Astrocyte (in vitro differentiated cells and primary cell): ENCODE results near the gene STYXL2. TPM values are rescaled to one million over a fixed set of nuclear protein-coding genes. Genes with fewer than 3 reads are reported as not detected.

ENCODE experiments used
- DNase-seq: peaks from one replicate; pipeline ENCODE4 v3.0.0-alpha.2; 2010; ENCODE audit warnings: low read depth
- FAIRE-seq: peaks from 2 replicates; lab custom pipeline; 2011; peaks lifted over from hg19 to GRCh38; lab: Jason Lieb, UNC
- H2AFZ ChIP-seq: 2 replicates; pipeline ENCODE4 v1.6.0; 2012; ENCODE audit warnings: low read depth, low read length, inconsistent platforms
- H3K27ac ChIP-seq: 2 replicates; pipeline ENCODE4 v1.5.1; 2011; ENCODE audit warnings: low read depth, low read length, inconsistent platforms
- H3K27me3 ChIP-seq: 2 replicates; pipeline ENCODE4 v1.6.0; 2011; ENCODE audit warnings: low read length, inconsistent platforms; ENCODE audit not compliant: insufficient read depth
- H3K36me3 ChIP-seq: 2 replicates; pipeline ENCODE4 v1.5.1; 2011; ENCODE audit warnings: low read length, inconsistent platforms; ENCODE audit not compliant: insufficient read depth
- H3K4me1 ChIP-seq: 2 replicates; pipeline ENCODE4 v1.5.1; 2011; ENCODE audit warnings: low read length, inconsistent platforms; ENCODE audit not compliant: insufficient read depth
- H3K4me2 ChIP-seq: 2 replicates; pipeline ENCODE4 v1.6.0; 2012; ENCODE audit warnings: low read length, inconsistent platforms
- H3K4me3 ChIP-seq: 2 replicates; pipeline ENCODE4 v1.5.1; 2011; ENCODE audit warnings: low read depth, mild to moderate bottlenecking, low read length, inconsistent platforms; ENCODE audit not compliant: insufficient read depth
- H3K79me2 ChIP-seq: 2 replicates; pipeline ENCODE4 v1.6.0; 2012; ENCODE audit warnings: mild to moderate bottlenecking, low read length, inconsistent platforms; ENCODE audit not compliant: insufficient read depth
- H3K9ac ChIP-seq: 2 replicates; pipeline ENCODE4 v1.6.0; 2012; ENCODE audit warnings: mild to moderate bottlenecking, low read length, inconsistent platforms
- H3K9me3 ChIP-seq: 2 replicates; pipeline ENCODE4 v1.5.1; 2012; ENCODE audit warnings: low read depth, mild to moderate bottlenecking, low read length, inconsistent platforms; ENCODE audit not compliant: insufficient read depth
- H4K20me1 ChIP-seq: 2 replicates; pipeline ENCODE4 v1.6.0; 2012; ENCODE audit warnings: low read length, inconsistent platforms; ENCODE audit not compliant: insufficient read depth
- H3K27ac Mint-ChIP-seq: one replicate; pipeline ENCODE4 v1.8.0; 2021; ENCODE audit warnings: mild to moderate bottlenecking, mixed read lengths; ENCODE audit not compliant: unreplicated experiment
- H3K27me3 Mint-ChIP-seq: one replicate; pipeline ENCODE4 v1.8.0; 2021; ENCODE audit warnings: low read depth, mixed read lengths; ENCODE audit not compliant: unreplicated experiment
- H3K36me3 Mint-ChIP-seq: one replicate; pipeline ENCODE4 v1.8.0; 2021; ENCODE audit warnings: low read depth, mixed read lengths; ENCODE audit not compliant: unreplicated experiment
- H3K4me1 Mint-ChIP-seq: one replicate; pipeline ENCODE4 v1.8.0; 2021; ENCODE audit warnings: low read depth, mixed read lengths; ENCODE audit not compliant: unreplicated experiment
- H3K4me3 Mint-ChIP-seq: one replicate; pipeline ENCODE4 v1.8.0; 2021; ENCODE audit warnings: mild to moderate bottlenecking, moderate library complexity, mixed read lengths; ENCODE audit not compliant: unreplicated experiment
- H3K9me3 Mint-ChIP-seq: one replicate; pipeline ENCODE4 v1.8.0; 2021; ENCODE audit warnings: mild to moderate bottlenecking, mixed read lengths; ENCODE audit not compliant: unreplicated experiment
- CTCF ChIP-seq: IDR thresholded peaks from 2 replicates; pipeline ENCODE4 v1.5.1; 2011; ENCODE audit warnings: low read depth, mild to moderate bottlenecking, inconsistent platforms, low read length, moderate library complexity; ENCODE audit not compliant: insufficient read depth
- EZH2 ChIP-seq: IDR thresholded peaks from 2 replicates; pipeline ENCODE4 v1.6.1; 2012; ENCODE audit warnings: mild to moderate bottlenecking, low read length, inconsistent platforms; ENCODE audit not compliant: insufficient read depth
- total RNA-seq: library from RNA; stranded (reverse); gene quantifications from 2 replicates; pipeline ENCODE4 v1.2.1, GENCODE V29; 2021

STYXL2 gene
- total RNA-seq, 1 donor from 2014 or later: 0.82 TPM

- Mint-ChIP-seq H3K9me3 (peaks cover 9% of the 10 kb centered on the region), H3K27ac (no peak overlapping the region), H3K36me3 (peaks cover 15% of the 10 kb centered on the region), H3K4me1 (no peaks in the 10 kb centered on the region), H3K4me3 (no peak overlapping the region), H3K27me3 (peaks cover 28% of the 10 kb centered on the region)
- DNase-seq (no peak), FAIRE-seq (no peak)
- H3K9ac ChIP-seq: no peak overlapping the region
- peaks cover 24% of the 10 kb centered on the region for H3K27me3 ChIP-seq
- H3K27ac ChIP-seq: no peak overlapping the region
- no peaks in the 10 kb centered on the region for H3K9me3 ChIP-seq
- no peak overlapping the region for H3K4me3 ChIP-seq
- TF ChIP-seq CTCF: no peak
- no peak for TF ChIP-seq EZH2
- no peak overlapping the region for H3K4me2 ChIP-seq
- no peaks in the 10 kb centered on the region for H3K36me3 ChIP-seq
- H2AFZ ChIP-seq: no peak overlapping the region
- no peaks in the 10 kb centered on the region for H3K79me2 ChIP-seq
- H4K20me1 ChIP-seq: no peaks in the 10 kb centered on the region
- no peaks in the 10 kb centered on the region for H3K4me1 ChIP-seq
These were observed 33.4 kb downstream of the STYXL2 start for GRCh38 chr1:167127236-167127635.

- no peaks in the 10 kb centered on the region for H3K4me1 ChIP-seq
- Mint-ChIP-seq H3K36me3 (peaks cover 15% of the 10 kb centered on the region), H3K27me3 (peaks cover 28% of the 10 kb centered on the region), H3K27ac (no peak overlapping the region), H3K4me3 (no peak overlapping the region), H3K9me3 (peaks cover 9% of the 10 kb centered on the region), H3K4me1 (no peaks in the 10 kb centered on the region)
- no peak overlapping the region for H3K27ac ChIP-seq
- H3K9ac ChIP-seq: no peak overlapping the region
- TF ChIP-seq CTCF (no peak), EZH2 (no peak)
- no peaks in the 10 kb centered on the region for H3K9me3 ChIP-seq
- FAIRE-seq (no peak), DNase-seq (no peak)
- H2AFZ ChIP-seq: no peak overlapping the region
- peaks cover 24% of the 10 kb centered on the region for H3K27me3 ChIP-seq
- no peaks in the 10 kb centered on the region for H3K36me3 ChIP-seq
- H3K4me3 ChIP-seq: no peak overlapping the region
- H3K79me2 ChIP-seq: no peaks in the 10 kb centered on the region
- no peak overlapping the region for H3K4me2 ChIP-seq
- no peaks in the 10 kb centered on the region for H4K20me1 ChIP-seq
These were observed 33.8 kb downstream of the STYXL2 start for GRCh38 chr1:167127661-167128060.

- no peak overlapping the region for H3K4me2 ChIP-seq
- no peak overlapping the region for H3K27ac ChIP-seq
- no peaks in the 10 kb centered on the region for H3K9me3 ChIP-seq
- H3K9ac ChIP-seq: no peak overlapping the region
- Mint-ChIP-seq H3K27me3 (peaks cover 28% of the 10 kb centered on the region), H3K4me1 (no peaks in the 10 kb centered on the region), H3K4me3 (no peak overlapping the region), H3K36me3 (peaks cover 15% of the 10 kb centered on the region), H3K9me3 (peaks cover 12% of the 10 kb centered on the region), H3K27ac (no peak overlapping the region)
- H3K27me3 ChIP-seq: peaks cover 24% of the 10 kb centered on the region
- no peaks in the 10 kb centered on the region for H3K79me2 ChIP-seq
- no peak for TF ChIP-seq EZH2
- no peak for TF ChIP-seq CTCF
- FAIRE-seq: no peak
- H3K4me3 ChIP-seq: no peak overlapping the region
- no peak for DNase-seq
- no peaks in the 10 kb centered on the region for H4K20me1 ChIP-seq
- no peaks in the 10 kb centered on the region for H3K4me1 ChIP-seq
- H3K36me3 ChIP-seq: no peaks in the 10 kb centered on the region
- no peak overlapping the region for H2AFZ ChIP-seq
These were observed 34.7 kb downstream of the STYXL2 start for GRCh38 chr1:167128261-167129227.
